Ovary (tissue), 9 donors: ENCODE measurements around the gene COL6A1. TPM values are rescaled to one million over a fixed set of nuclear protein-coding genes. Genes with fewer than 3 reads are reported as not detected.

ENCODE experiments used
- DNase-seq, 5 donors: peaks; one replicate each; pipeline ENCODE4 v3.0.0-alpha.2; 2019 to 2020
- H3K27ac ChIP-seq, 2 donors: fragments of 200-600 bp; one replicate each; pipeline versions ENCODE4 v1.5.1 to v1.8.0; 2019 to 2022
- H3K27me3 ChIP-seq: fragments of 200-600 bp; one replicate; pipeline ENCODE4 v1.8.0; 2022
- H3K36me3 ChIP-seq: fragments of 200-600 bp; sonication (generic); one replicate; pipeline ENCODE4 v1.5.1; 2019
- H3K4me1 ChIP-seq: one replicate; pipeline ENCODE4 v1.8.1; 2013; ENCODE audit warnings: mild to moderate bottlenecking, moderate library complexity; ENCODE audit not compliant: insufficient read depth
- H3K4me3 ChIP-seq: fragments of 200-600 bp; sonication (generic); one replicate; pipeline ENCODE4 v1.5.1; 2017
- H3K9me3 ChIP-seq, 2 donors: fragments of 200-600 bp in 1 of 2; sonication (generic) in 1 of 2; one replicate each; pipeline versions ENCODE4 v1.5.1 to v1.8.1; 2013 to 2019; ENCODE audit warnings: mild to moderate bottlenecking in 1 of 2, moderate library complexity in 1 of 2
- CTCF ChIP-seq, 3 donors: fragments of 450-650 bp in 2 of 3; fragments of 200-600 bp in 1 of 3; IDR thresholded peaks; one replicate each; pipeline versions ENCODE4 v1.5.1 to v1.8.0; 2016 to 2022; ENCODE audit warnings: antibody characterized with exemption in 3 of 3, mild to moderate bottlenecking in 1 of 3
- EP300 ChIP-seq: sonication (generic); formaldehyde crosslinking; IDR thresholded peaks from one replicate; pipeline ENCODE4 v1.6.1; 2017; ENCODE audit warnings: antibody characterized with exemption
- POLR2A ChIP-seq: fragments of 450-650 bp; IDR thresholded peaks from one replicate; pipeline ENCODE4 v1.6.1; 2017; ENCODE audit warnings: antibody characterized with exemption, mild to moderate bottlenecking, moderate library complexity
- WGBS, 3 donors: extraction: QIAGEN DNeasy Blood & Tissue Kit in 1 of 3; methylation state at CpG; one replicate each; pipeline versions ENCODE4 v1.1.5 to v1.1.7; 2013 to 2017; 5-methylcytosine and 5-hydroxymethylcytosine counted together
- intact Hi-C, 4 donors: fragments of 100-400 bp; cut with DNase I; formaldehyde crosslinking; loops; one replicate each; pipeline versions ENCODE4 v1.11.0 to v1.15.1; 2022 to 2023
- polyA plus RNA-seq, 2 donors: library from polyadenylated mRNA; stranded (reverse); fragments of 200-250 nt in 1 of 2; fragments of 350-450 nt in 1 of 2; fragmentation: Illumina TruSeq in 1 of 2; extraction: RNeasy Lipid Tissue Mini Kit (QIAGEN cat#74804) in 1 of 2; gene quantifications; one replicate each; pipeline ENCODE4 v1.2.3, GENCODE V29; 2013 to 2014
- total RNA-seq, 7 donors: library from RNA; depleted of rRNA in 2 of 7; stranded (reverse); fragments of >200 nt in 2 of 7; fragmentation: NEBNext Ultra II Directional in 3 of 7; extraction: Animal tissue kit (Norgen Biotek cat#: 25700) in 3 of 7; gene quantifications; one replicate each; pipeline versions ENCODE4 v1.1.0 to v1.2.4, GENCODE V29; 2016 to 2023
- donor health status: DM: no; HTN: no; CAD: no; lungs with moderate emphysema.
- donor health status: DM: no; HTN: no; CAD: no.
- donor health status: Bipolar disorder and iron deficiency.
- donor health status: DM: yes; HTN: yes; CAD: no.
- donor health status: DM: no; HTN: no; CAD: no.
- donor health status: DM: yes; HTN: yes; CAD: no.

COL6A1 gene
- total and polyA plus RNA-seq, 9 donors = 112 to 905 (median 731) TPM

DNA sequence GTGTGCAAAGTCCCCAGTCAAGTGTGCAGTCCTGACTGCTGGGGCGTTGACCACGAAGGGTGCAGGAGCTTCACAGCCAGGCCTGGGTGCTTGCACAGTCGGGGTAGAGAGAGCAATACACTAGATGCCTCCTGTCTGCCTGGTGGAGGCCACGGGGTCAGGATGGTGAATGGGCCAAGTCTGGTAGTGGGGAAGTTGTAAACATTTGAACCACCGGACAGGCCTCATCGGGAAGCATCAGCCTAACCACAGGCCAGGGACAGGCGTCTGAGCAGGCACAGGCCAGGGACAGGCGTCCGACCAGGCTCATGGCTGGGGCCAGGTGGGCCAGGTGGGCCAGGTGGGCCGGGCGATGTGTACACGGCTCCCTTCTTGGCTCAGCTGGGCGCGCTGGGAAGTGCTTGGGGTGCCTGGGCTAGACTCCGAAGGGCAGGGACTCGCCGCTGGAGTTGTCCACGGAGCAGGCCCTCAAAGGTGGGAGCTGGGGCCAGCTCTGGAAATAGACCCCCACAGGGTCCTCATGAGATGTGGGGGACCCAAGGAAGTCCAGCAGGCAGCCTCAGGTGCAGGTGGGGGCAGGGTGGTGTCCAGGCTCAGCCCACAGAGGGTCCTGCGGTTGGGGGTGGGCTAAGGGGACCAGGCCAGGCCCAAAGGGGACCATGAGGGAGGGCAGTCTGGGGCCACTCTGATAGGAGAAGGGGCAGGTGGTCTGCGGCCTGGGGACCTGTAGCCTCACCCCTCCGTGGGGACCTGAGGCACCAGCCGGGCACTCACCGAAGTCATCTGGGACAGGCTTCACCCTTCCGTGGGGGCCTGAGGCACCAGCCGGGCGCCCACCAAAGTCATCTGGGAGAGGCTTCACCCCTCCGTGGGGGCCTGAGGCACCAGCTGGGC is 15.0 kb downstream of the COL6A1 start:
- Histone ChIP-seq H3K4me1 (no peaks in the 10 kb centered on the region), H3K9me3 (no peaks in the 10 kb centered on the region), H3K27me3 (no peaks in the 10 kb centered on the region), H3K36me3 (no peaks in the 10 kb centered on the region), H3K4me3 (no peak overlapping the region), H3K27ac (peak overlapping the region; percentile 14 to 34)
- peak in 4 of 5 donors; percentile 26 to 40 (median 30) for DNase-seq
- intact Hi-C loops = no loop called here
- 83 to 88% (median 86%) methylated on average over 23 to 27 of the region's 27 CpGs for WGBS, 3 donors
- TF ChIP-seq POLR2A (no peak), CTCF (IDR thresholded peaks at IDR 0.05) (no peak), EP300 (no peak)

DNA sequence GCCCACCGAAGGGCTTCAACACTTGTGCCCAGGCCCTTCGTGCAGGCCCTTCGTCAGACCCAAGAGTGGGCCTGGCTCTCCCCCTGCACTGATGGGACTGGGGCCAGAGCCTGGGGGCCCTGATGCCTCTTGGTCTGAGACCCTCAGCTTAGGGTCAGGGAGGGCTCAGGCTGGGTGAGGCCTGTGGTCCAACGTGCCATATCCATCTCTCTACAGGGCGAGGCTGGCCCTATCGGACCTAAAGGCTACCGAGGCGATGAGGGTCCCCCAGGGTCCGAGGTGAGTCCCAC is 15.6 kb downstream of the COL6A1 start:
- no peak for TF ChIP-seq POLR2A
- TF ChIP-seq EP300 = no peak
- no peak for TF ChIP-seq CTCF (IDR thresholded peaks at IDR 0.05)
- peak overlapping the region; percentile 14 to 34 for H3K27ac ChIP-seq
- peak in 2 of 5 donors; percentile 33 to 39 for DNase-seq
- no peaks in the 10 kb centered on the region for H3K36me3 ChIP-seq
- H3K4me3 ChIP-seq = no peak overlapping the region
- WGBS, 3 donors = 82 to 85% (median 84%) methylated on average over 9 of the region's 9 CpGs
- H3K4me1 ChIP-seq = no peaks in the 10 kb centered on the region
- intact Hi-C loops = no loop called here
- H3K9me3 ChIP-seq = no peaks in the 10 kb centered on the region
- no peaks in the 10 kb centered on the region for H3K27me3 ChIP-seq

DNA sequence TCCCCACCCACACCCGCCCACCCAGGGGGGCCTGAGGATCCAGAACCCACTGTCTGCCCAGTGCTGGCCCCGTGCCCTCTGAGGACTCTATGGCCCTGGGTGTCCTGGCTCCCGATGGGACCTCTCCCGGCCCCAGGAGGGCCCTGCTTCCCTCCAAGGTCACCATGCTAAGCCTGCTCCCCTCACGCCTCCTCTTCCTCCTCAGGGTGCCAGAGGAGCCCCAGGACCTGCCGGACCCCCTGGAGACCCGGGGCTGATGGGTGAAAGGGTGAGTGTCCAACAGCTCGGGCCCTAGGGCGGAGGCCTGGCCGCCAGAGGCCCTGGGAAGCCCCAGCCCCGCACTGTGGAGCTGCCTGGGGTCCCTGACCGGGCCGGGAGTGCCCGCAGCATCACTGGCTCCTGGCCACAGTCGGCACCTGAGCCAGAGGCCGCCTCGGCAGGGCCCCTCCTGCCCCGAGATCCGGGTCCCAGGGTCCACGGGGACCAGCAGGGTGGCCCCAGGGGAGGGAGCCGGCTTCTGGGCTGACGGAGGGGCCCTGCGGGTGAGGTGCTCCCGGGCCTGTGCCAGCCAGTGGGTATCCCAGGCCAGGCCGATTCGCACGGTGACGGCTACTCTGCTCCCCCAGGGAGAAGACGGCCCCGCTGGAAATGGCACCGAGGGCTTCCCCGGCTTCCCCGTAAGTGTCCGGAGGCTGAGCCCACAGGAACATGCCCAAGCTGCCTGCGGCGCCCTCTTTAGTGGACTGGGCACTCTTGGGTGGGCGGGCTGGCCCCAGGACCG is 16.1 kb downstream of the COL6A1 start:
- TF ChIP-seq CTCF (IDR thresholded peaks at IDR 0.05) (no peak), POLR2A (no peak), EP300 (no peak)
- H3K27me3 ChIP-seq = no peaks in the 10 kb centered on the region
- peak overlapping the region; percentile 14 to 34 for H3K27ac ChIP-seq
- intact Hi-C loops = no loop called here
- peak in 4 of 5 donors; percentile 25 to 47 (median 32) for DNase-seq
- no peak overlapping the region for H3K4me3 ChIP-seq
- no peaks in the 10 kb centered on the region for H3K4me1 ChIP-seq
- H3K9me3 ChIP-seq = no peaks in the 10 kb centered on the region
- H3K36me3 ChIP-seq = no peaks in the 10 kb centered on the region
- WGBS, 3 donors = 88 to 93% (median 92%) methylated on average over 24 to 38 of the region's 38 CpGs

DNA sequence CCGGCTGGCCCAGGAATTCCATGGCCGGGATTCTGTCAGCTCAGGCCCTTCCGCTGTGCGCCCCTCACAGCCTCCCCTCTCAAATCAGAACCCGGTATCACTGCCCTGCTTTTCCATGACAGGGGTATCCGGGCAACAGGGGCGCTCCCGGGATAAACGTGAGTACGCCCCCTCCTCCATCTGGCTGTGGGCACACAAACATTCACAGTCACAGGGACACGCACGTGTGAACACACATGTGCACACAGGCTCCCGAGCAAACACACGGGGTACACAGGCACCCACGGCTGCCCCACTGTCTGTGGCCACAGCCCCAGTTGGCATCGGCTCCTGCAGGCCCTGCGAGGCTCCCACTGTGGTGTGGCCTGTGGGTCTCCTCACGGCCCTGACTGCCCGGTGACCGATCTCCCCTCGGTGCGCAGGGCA is 16.7 kb downstream of the COL6A1 start:
- 80 to 90% (median 86%) methylated on average over 22 of the region's 22 CpGs for WGBS, 3 donors
- TF ChIP-seq CTCF (IDR thresholded peaks at IDR 0.05) (no peak), POLR2A (no peak), EP300 (no peak)
- no peaks in the 10 kb centered on the region for H3K4me1 ChIP-seq
- no peaks in the 10 kb centered on the region for H3K9me3 ChIP-seq
- no peaks in the 10 kb centered on the region for H3K27me3 ChIP-seq
- DNase-seq = peak in 3 of 5 donors; percentile 21 to 37 (median 21)
- intact Hi-C loops = no loop called here
- H3K4me3 ChIP-seq = no peak overlapping the region
- peak overlapping the region in 1 of 2 donors; percentile 14 for H3K27ac ChIP-seq
- no peaks in the 10 kb centered on the region for H3K36me3 ChIP-seq
